ENCODE measurements around the gene TXNL1.
"Not testable (repeated sequence)": the region's sequence is repeated elsewhere in the genome, so short reads cannot be mapped to it uniquely, and the experiment has no call there.

TXNL1 gene

GRCh38 chr18:56638232-56639103 is at the start of gene TXNL1:
Gene TXNL1, minus strand, starts transcription at chr18:56638592. Its CDS starts 152 bp downstream, at chr18:56638440.
- H3K36me3 ChIP-seq (ENCODE audit: insufficient read depth, low read length): no peaks in the 10 kb centered on the region
- H3K4me1 ChIP-seq (ENCODE audit: insufficient read depth, low read length): no peaks in the 10 kb centered on the region
- H3K9ac ChIP-seq (ENCODE audit: low read depth, low read length): peak within 1 kb of the TSS; percentile 86
- no peaks in the 10 kb centered on the region for H3K9me3 ChIP-seq (ENCODE audit: control insufficient read depth, insufficient read depth, low read length)

GRCh38 chr18:56684277-56684676 is 45.9 kb upstream of the TXNL1 start:
- Histone ChIP-seq H3K4me1 (ENCODE audit: insufficient read depth, low read length) (no peaks in the 10 kb centered on the region), H3K9ac (ENCODE audit: low read depth, low read length) (no peak overlapping the region), H3K36me3 (ENCODE audit: insufficient read depth, low read length) (no peaks in the 10 kb centered on the region), H3K9me3 (ENCODE audit: control insufficient read depth, insufficient read depth, low read length) (no peaks in the 10 kb centered on the region)

GRCh38 chr18:56678836-56679565 is 40.6 kb upstream of the TXNL1 start:
- no peaks in the 10 kb centered on the region for H3K4me1 ChIP-seq (ENCODE audit: insufficient read depth, low read length)
- no peak overlapping the region for H3K9ac ChIP-seq (ENCODE audit: low read depth, low read length)
- H3K9me3 ChIP-seq (ENCODE audit: control insufficient read depth, insufficient read depth, low read length): no peaks in the 10 kb centered on the region
- no peaks in the 10 kb centered on the region for H3K36me3 ChIP-seq (ENCODE audit: insufficient read depth, low read length)

- Histone ChIP-seq H3K9ac (ENCODE audit: low read depth, low read length) (no peak overlapping the region), H3K9me3 (ENCODE audit: control insufficient read depth, insufficient read depth, low read length) (no peaks in the 10 kb centered on the region), H3K4me1 (ENCODE audit: insufficient read depth, low read length) (no peaks in the 10 kb centered on the region)
Measured at GRCh38 chr18:56676639-56677038, 38.2 kb upstream of the TXNL1 start.

GRCh38 chr18:56672981-56673380 is 34.6 kb upstream of the TXNL1 start:
- Histone ChIP-seq H3K9me3 (ENCODE audit: control insufficient read depth, insufficient read depth, low read length) (no peaks in the 10 kb centered on the region), H3K4me1 (ENCODE audit: insufficient read depth, low read length) (no peaks in the 10 kb centered on the region), H3K9ac (ENCODE audit: low read depth, low read length) (no peak overlapping the region), H3K36me3 (ENCODE audit: insufficient read depth, low read length) (no peaks in the 10 kb centered on the region)

More at GRCh38 chr18:56676639-56677038, 38.2 kb upstream of the TXNL1 start:
- H3K36me3 ChIP-seq (ENCODE audit: insufficient read depth, low read length): no peaks in the 10 kb centered on the region

GRCh38 chr18:56672391-56672790 is 34.0 kb upstream of the TXNL1 start:
- H3K9ac ChIP-seq (ENCODE audit: low read depth, low read length): no peak overlapping the region
- no peaks in the 10 kb centered on the region for H3K4me1 ChIP-seq (ENCODE audit: insufficient read depth, low read length)
- H3K36me3 ChIP-seq (ENCODE audit: insufficient read depth, low read length): no peaks in the 10 kb centered on the region
- no peaks in the 10 kb centered on the region for H3K9me3 ChIP-seq (ENCODE audit: control insufficient read depth, insufficient read depth, low read length)

- H3K36me3 ChIP-seq (ENCODE audit: insufficient read depth, low read length): no peaks in the 10 kb centered on the region
- H3K9ac ChIP-seq (ENCODE audit: low read depth, low read length): no peak overlapping the region
- H3K9me3 ChIP-seq (ENCODE audit: control insufficient read depth, insufficient read depth, low read length): no peaks in the 10 kb centered on the region
- no peaks in the 10 kb centered on the region for H3K4me1 ChIP-seq (ENCODE audit: insufficient read depth, low read length)
Measured at GRCh38 chr18:56662902-56663301, 24.5 kb upstream of the TXNL1 start.

- Histone ChIP-seq H3K4me1 (ENCODE audit: insufficient read depth, low read length) (no peaks in the 10 kb centered on the region), H3K36me3 (ENCODE audit: insufficient read depth, low read length) (no peaks in the 10 kb centered on the region), H3K9ac (ENCODE audit: low read depth, low read length) (no peak overlapping the region), H3K9me3 (ENCODE audit: control insufficient read depth, insufficient read depth, low read length) (no peaks in the 10 kb centered on the region)
Measured at GRCh38 chr18:56662502-56662901, 24.1 kb upstream of the TXNL1 start.

- Histone ChIP-seq H3K9me3 (ENCODE audit: control insufficient read depth, insufficient read depth, low read length) (no peaks in the 10 kb centered on the region), H3K4me1 (ENCODE audit: insufficient read depth, low read length) (no peaks in the 10 kb centered on the region), H3K36me3 (ENCODE audit: insufficient read depth, low read length) (no peaks in the 10 kb centered on the region), H3K9ac (ENCODE audit: low read depth, low read length) (no peak overlapping the region)
Measured at GRCh38 chr18:56662063-56662408, 23.6 kb upstream of the TXNL1 start.

GRCh38 chr18:56661360-56662062 is 23.1 kb upstream of the TXNL1 start:
- H3K9me3 ChIP-seq (ENCODE audit: control insufficient read depth, insufficient read depth, low read length): no peaks in the 10 kb centered on the region
- no peak overlapping the region for H3K9ac ChIP-seq (ENCODE audit: low read depth, low read length)
- H3K4me1 ChIP-seq (ENCODE audit: insufficient read depth, low read length): no peaks in the 10 kb centered on the region
- H3K36me3 ChIP-seq (ENCODE audit: insufficient read depth, low read length): no peaks in the 10 kb centered on the region

- Histone ChIP-seq H3K9ac (ENCODE audit: low read depth, low read length) (no peak overlapping the region), H3K9me3 (ENCODE audit: control insufficient read depth, insufficient read depth, low read length) (no peaks in the 10 kb centered on the region), H3K36me3 (ENCODE audit: insufficient read depth, low read length) (no peaks in the 10 kb centered on the region), H3K4me1 (ENCODE audit: insufficient read depth, low read length) (no peaks in the 10 kb centered on the region)
Measured at GRCh38 chr18:56660655-56661054, 22.3 kb upstream of the TXNL1 start.

- H3K4me1 ChIP-seq (ENCODE audit: insufficient read depth, low read length): no peaks in the 10 kb centered on the region
- no peaks in the 10 kb centered on the region for H3K9me3 ChIP-seq (ENCODE audit: control insufficient read depth, insufficient read depth, low read length)
- H3K9ac ChIP-seq (ENCODE audit: low read depth, low read length): no peak overlapping the region
- no peaks in the 10 kb centered on the region for H3K36me3 ChIP-seq (ENCODE audit: insufficient read depth, low read length)
Measured at GRCh38 chr18:56659111-56659510, 20.7 kb upstream of the TXNL1 start.

- H3K4me1 ChIP-seq (ENCODE audit: insufficient read depth, low read length): no peaks in the 10 kb centered on the region
- no peaks in the 10 kb centered on the region for H3K9me3 ChIP-seq (ENCODE audit: control insufficient read depth, insufficient read depth, low read length)
- no peaks in the 10 kb centered on the region for H3K36me3 ChIP-seq (ENCODE audit: insufficient read depth, low read length)
- H3K9ac ChIP-seq (ENCODE audit: low read depth, low read length): no peak overlapping the region
Measured at GRCh38 chr18:56658261-56658660, 19.9 kb upstream of the TXNL1 start.

- H3K36me3 ChIP-seq (ENCODE audit: insufficient read depth, low read length); H3K4me1 ChIP-seq (ENCODE audit: insufficient read depth, low read length); H3K9ac ChIP-seq (ENCODE audit: low read depth, low read length); H3K9me3 ChIP-seq (ENCODE audit: control insufficient read depth, insufficient read depth, low read length): not testable (repeated sequence)
Measured at GRCh38 chr18:56654280-56654679, 15.9 kb upstream of the TXNL1 start.

All from ES-I3 (cell line).